HG03066 (cell line): ENCODE measurements around the gene RFX8.
"Not testable (repeated sequence)": the region's sequence is repeated elsewhere in the genome, so short reads cannot be mapped to it uniquely, and the experiment has no call there.

Source experiments
- ATAC-seq: cut with Tn5 transposase; IDR thresholded peaks from one replicate; pipeline ENCODE4 v1.9.1; 2021; ENCODE audit warnings: low read depth; ENCODE audit not compliant: unreplicated experiment

Gene RFX8

DNA sequence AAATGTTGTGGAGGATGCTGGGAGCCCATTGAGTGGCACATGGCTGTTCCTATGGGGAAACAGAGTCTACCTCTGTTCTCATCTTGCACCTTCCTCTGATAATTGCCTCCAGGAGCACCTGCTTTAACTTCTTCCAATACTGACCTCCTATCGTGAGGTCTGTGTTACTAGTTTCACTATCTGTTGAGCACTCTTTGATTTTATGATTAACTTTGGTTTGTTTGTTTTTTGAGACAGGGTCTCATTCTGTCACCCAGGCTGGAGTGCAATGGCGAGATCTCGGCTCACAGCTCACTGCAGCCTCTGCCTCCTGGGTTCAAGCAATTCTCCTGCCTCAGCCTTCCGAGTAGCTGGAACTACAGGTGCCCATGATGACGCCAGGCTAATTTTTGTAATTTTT, 12.1 kb upstream of the RFX8 start:
- no peak for ATAC-seq

- no peak for ATAC-seq
Observed at GRCh38 chr2:101486258-101486701, 11.4 kb upstream of the RFX8 start.

GRCh38 chr2:101485856-101486255, 10.9 kb upstream of the RFX8 start:
- ATAC-seq, result no peak

- no peak for ATAC-seq
Observed at GRCh38 chr2:101480764-101481163, 5.9 kb upstream of the RFX8 start.

- no peak for ATAC-seq
Observed at GRCh38 chr2:101479810-101480209, 4.9 kb upstream of the RFX8 start.

DNA sequence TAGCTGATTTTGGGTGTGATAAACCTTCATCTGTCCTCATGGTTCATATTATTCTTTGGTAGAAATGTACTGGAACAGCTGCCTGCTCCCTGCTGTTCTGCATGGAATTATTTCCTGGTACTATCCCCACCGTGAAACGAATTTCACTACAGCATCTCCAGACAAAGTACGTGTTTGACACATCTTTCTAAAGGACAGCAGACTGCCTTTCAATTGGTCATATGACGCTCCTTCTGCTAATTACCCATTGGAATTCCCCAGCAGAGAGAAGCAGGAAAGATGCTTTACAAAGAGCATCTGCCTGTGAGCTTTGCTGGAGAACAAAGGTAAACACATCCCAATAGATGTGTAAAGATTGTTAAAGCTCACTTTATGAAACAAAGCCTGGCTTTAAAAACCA, 4.4 kb upstream of the RFX8 start:
- ATAC-seq, result no peak

GRCh38 chr2:101478181-101479001, 3.5 kb upstream of the RFX8 start:
- no peak for ATAC-seq

DNA sequence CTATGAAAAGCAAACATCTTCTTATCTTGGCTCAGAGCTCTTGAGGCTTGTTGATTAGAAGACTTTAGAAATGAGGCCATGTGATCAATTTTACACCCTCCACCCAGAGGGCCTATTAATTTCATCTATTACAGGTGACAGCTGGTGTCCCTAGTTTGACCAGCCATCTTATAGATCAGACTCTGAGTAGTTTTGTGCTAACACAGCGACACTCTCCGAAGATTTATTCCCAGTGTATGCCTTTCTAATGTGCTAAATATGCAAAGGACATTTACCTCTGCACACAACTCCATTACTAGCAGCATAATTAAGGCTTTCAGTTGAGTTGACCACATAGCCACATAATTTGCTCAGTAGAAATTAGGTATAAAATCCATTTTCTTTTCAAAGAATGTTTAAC, 2.6 kb upstream of the RFX8 start:
- no peak for ATAC-seq

DNA sequence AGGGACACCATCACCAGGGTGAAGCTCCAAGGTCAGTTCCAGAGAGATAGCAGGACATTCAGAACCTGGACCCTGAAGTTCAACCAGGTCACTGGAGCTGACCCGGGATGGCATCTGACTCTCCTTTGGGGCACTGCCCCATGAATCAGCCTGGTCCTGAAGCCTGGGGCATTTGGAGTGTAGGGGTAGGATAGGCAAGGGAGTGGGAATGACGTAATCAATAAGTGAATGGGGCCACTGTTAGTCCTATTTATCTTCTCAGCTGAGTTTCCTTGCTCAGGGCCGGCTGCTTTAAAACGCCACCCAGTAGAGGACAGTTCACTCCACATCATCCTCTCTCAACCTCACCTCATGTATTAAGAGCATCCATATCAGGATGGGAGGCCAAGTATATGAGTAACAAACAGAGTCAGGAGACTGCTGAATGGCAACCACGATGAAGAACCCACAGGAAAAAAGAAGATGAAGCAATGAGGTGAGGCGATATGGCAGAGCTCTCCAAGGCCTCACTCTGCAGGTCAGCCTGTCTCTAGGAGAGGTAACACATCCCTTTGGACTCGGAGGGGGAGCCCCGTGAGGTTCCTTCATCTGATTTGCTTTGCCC, 1.8 kb upstream of the RFX8 start:
- ATAC-seq, result no peak

GRCh38 chr2:101473911-101474701, 806 bp downstream of the RFX8 start:
- ATAC-seq, result no peak

- no peak for ATAC-seq
Observed at GRCh38 chr2:101473591-101473910, 1.4 kb downstream of the RFX8 start.

- no peak for ATAC-seq
Observed at GRCh38 chr2:101469863-101470262, 5.0 kb downstream of the RFX8 start.

DNA sequence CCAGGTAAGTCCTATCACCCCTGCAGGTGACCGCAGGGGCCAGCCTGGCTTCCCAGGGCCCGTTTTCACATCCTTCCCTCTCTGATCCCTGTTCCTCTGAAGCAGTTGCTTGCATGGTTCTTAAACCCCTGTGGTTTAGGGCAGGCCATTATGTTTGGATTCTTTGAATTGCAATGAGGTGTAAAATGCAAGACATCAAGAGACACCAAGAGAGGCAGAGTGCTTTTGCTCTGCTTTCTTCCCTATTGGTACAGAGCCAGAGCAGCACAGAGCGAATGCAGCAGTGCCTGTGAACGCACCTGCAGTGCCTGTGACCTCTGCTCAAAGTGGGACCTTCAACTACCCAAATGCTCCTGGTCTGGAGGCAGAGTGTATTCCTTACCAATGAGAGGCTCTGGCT, 7.6 kb downstream of the RFX8 start:
- no peak for ATAC-seq

DNA sequence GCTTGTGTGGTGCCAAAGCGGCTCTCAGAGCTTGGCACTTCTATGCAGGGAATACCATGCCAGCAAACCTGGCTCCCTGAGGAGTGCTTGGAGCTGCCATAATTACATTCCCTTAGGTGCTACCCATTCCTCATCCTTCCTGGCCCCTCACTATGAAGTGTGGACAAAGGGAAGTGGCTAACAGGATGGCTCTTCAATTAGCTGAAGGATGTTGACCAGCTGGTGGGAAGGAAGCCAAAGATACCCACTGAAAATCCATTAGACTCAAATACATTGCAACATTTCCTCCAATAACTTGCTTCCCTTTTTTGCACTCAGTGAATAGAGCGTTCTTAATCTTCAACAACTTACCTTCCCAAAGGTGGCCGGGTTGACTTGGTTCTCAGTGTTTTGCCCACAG, 8.5 kb downstream of the RFX8 start:
- no peak for ATAC-seq

DNA sequence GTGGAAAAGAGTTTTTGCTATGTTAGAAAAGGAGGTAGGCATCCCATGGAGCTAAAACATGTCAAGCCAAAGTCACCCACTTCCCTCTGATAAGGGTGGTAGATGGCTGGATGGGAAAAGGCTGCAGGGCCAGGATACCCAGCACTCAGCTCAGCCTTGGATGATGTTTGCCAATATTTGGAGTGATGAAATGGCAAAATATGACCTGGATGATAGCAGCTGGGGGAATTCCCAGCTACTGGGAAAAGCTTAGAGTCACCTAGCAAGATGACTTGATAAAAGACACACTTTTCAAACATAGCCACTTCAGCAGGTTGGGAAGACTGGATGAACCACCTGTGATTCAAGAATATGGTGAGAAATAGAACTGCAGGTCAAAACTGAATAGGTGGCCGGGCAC, 10.1 kb downstream of the RFX8 start:
- ATAC-seq, result no peak

DNA sequence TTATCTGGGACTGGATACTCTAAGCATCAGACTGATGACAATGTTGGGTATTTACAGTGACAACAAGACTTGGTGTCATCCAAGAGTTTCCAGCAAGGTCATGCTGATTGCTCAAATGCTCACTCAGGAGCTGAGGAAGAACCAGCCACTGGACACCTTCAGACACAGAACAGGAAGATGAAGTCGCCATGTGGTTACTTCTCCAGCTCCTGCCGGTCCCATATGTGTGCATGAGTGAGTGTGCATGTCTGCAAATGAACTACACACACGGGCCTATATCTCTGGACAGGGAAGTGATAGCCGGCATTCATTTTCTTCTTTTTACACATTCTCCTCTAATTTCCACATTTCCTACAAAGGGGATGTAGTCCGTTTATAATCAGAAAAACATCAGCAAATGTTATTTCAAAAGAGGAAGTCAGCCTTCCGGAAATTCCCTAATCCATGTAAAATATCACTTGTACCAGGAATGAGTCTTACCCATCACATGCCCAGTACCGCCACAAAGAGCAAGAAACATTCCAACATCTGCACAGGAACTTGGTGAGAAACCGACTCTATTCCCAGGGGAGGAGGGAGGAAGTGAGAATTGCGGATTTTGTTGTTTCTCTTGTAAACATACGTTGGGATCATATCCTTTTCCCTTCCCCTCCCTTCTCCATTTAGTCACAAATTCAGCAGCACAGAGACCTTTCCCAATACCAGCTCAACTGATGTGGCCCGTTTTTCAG, 10.8 kb downstream of the RFX8 start:
- no peak for ATAC-seq

DNA sequence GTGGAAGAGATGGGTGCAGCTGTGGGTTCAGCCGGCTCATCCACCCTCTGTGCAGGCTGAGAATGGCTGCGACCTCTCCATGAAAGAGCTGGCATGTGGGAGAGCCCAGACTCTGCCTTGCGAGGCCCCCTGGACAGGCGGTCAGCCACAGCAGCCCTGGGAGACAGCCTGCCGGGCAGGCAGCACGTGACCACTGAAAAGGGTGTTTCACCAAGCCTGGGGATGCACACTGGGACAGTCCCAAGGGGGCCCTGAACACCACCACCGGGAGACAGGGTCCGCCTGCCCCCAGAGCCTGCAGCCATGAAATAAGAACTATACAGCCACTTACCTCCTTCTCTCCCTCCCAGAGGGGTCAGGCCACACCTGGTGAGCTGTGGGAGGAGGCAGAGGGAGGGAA, 11.5 kb downstream of the RFX8 start:
- no peak for ATAC-seq

DNA sequence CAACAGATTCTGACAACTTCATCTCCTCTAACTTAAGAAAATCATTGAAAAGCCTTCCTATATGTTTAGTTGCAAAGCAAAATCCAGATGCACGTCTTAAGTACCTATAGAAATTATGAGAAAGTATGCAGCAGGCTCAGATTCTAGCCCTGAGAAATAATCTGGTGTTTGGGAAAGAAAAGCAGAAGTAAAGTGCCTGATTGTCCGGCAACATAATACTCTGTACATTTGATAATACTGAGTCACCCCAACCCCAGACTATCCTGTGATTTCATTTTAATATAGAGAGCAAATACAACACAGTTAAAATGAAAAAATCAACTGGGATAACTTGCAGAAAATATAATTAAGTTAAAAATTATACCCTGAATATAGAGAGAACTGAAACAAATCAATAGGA, 13.5 kb downstream of the RFX8 start:
- no peak for ATAC-seq

DNA sequence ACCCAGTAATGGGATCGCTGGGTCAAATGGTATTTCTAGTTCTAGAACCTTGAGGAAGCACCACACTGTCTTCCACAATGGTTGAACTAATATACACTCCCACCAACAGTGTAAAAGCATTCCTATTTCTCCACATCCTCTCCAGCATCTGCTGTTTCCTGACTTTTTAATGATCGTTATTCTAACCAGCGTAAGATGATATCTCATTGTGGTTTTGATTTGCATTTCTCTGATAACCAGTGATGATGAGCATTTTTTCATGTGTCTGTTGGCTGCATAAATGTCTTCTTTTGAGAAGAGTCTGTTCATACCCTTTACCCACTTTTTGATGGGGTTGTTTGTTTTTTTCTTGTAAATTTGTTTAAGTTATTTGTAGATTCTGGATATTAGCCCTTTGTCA, 20.5 kb downstream of the RFX8 start:
- not testable (repeated sequence) for ATAC-seq

DNA sequence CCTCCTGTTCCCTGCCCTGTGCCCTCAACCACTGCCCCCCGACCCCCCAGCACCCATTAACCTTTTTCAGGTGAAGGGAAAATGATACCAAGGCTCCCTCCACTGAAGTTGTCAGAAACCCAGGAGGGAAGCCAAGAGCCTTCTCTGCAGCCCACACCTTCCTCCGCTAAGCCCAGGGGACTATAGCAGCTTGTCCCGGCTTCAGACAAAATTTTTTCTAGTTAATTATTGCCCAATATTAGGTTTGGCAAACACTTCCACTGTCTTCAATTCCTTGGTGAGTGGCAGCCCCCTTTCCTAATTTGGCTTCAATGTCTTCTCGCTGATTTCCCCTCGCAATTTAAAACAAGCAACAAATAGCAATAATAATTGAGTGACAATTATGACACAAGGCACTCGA, 23.9 kb downstream of the RFX8 start:
- no peak for ATAC-seq

GRCh38 chr2:101446869-101447268, 28.0 kb downstream of the RFX8 start:
- ATAC-seq, result no peak
